Trophoblast cell (in vitro differentiated cells and primary cell): ENCODE data around the gene GBP7.

Source experiments
- DNase-seq, 2 donors: peaks; one replicate each; pipeline ENCODE4 v3.0.0-alpha.2; 2016
- H2AFZ ChIP-seq: 2 replicates; pipeline ENCODE4 v1.6.1; 2013; ENCODE audit warnings: low read length, moderate library complexity, mild to moderate bottlenecking; ENCODE audit not compliant: insufficient read depth, poor library complexity
- H2AK5ac ChIP-seq: 2 replicates; pipeline ENCODE4 v1.6.1; 2013; ENCODE audit warnings: mild to moderate bottlenecking, low read length
- H2BK120ac ChIP-seq: 2 replicates; pipeline ENCODE4 v1.6.1; 2013; ENCODE audit warnings: low read length, mild to moderate bottlenecking, moderate library complexity; ENCODE audit not compliant: insufficient read depth, poor library complexity
- H2BK12ac ChIP-seq: 2 replicates; pipeline ENCODE4 v1.6.1; 2013; ENCODE audit warnings: mild to moderate bottlenecking, low read length, moderate library complexity
- H2BK5ac ChIP-seq: 2 replicates; pipeline ENCODE4 v1.6.1; 2013; ENCODE audit warnings: low read length, low read depth, moderate library complexity, mild to moderate bottlenecking; ENCODE audit not compliant: poor library complexity
- H3K14ac ChIP-seq: 2 replicates; pipeline ENCODE4 v1.6.1; 2013; ENCODE audit warnings: mild to moderate bottlenecking, low read length
- H3K18ac ChIP-seq: 2 replicates; pipeline ENCODE4 v1.6.1; 2013; ENCODE audit warnings: mild to moderate bottlenecking, low read length
- H3K23ac ChIP-seq: 2 replicates; pipeline ENCODE4 v1.6.1; 2013; ENCODE audit warnings: low read length
- H3K27ac ChIP-seq: 2 replicates; pipeline ENCODE4 v1.5.1; 2013; ENCODE audit warnings: low read depth, mild to moderate bottlenecking, inconsistent platforms, low read length, moderate library complexity
- H3K27me3 ChIP-seq: 2 replicates; pipeline ENCODE4 v1.6.1; 2013; ENCODE audit warnings: inconsistent platforms, mild to moderate bottlenecking, low read length, moderate library complexity; ENCODE audit not compliant: insufficient read depth
- H3K36me3 ChIP-seq, 2 experiments: 1 replicate in 1 of 2; 2 replicates in 1 of 2; pipeline ENCODE4 v1.6.1; 2013; ENCODE audit warnings: low read length in 2 of 2, mild to moderate bottlenecking in 2 of 2, moderate library complexity in 1 of 2; ENCODE audit not compliant: insufficient read depth in 2 of 2, control insufficient read depth in 1 of 2
- H3K4ac ChIP-seq: 2 replicates; pipeline ENCODE4 v1.6.1; 2013; ENCODE audit warnings: low read depth, mild to moderate bottlenecking, low read length, moderate library complexity
- H3K4me1 ChIP-seq, 2 experiments: 1 replicate in 1 of 2; 2 replicates in 1 of 2; pipeline ENCODE4 v1.6.1; 2013; ENCODE audit warnings: low read length in 2 of 2, mild to moderate bottlenecking in 2 of 2, moderate library complexity in 1 of 2; ENCODE audit not compliant: insufficient read depth in 2 of 2, control insufficient read depth in 1 of 2
- H3K4me2 ChIP-seq: 2 replicates; pipeline ENCODE4 v1.6.1; 2013; ENCODE audit warnings: inconsistent platforms, mild to moderate bottlenecking, low read length, moderate library complexity
- H3K4me3 ChIP-seq: 2 replicates; pipeline ENCODE4 v1.5.1; 2013; ENCODE audit warnings: mild to moderate bottlenecking, low read depth, low read length, inconsistent platforms
- H3K79me1 ChIP-seq: one replicate; pipeline ENCODE4 v1.6.1; 2013; ENCODE audit warnings: low read length
- H3K79me2 ChIP-seq: 2 replicates; pipeline ENCODE4 v1.6.1; 2013; ENCODE audit warnings: low read length, mild to moderate bottlenecking; ENCODE audit not compliant: control insufficient read depth, insufficient read depth, poor library complexity
- H3K9ac ChIP-seq: 2 replicates; pipeline ENCODE4 v1.6.1; 2013; ENCODE audit warnings: mild to moderate bottlenecking, low read length
- H3K9me3 ChIP-seq: 2 replicates; pipeline ENCODE4 v1.6.1; 2013; ENCODE audit warnings: low read depth, mild to moderate bottlenecking, control low read depth, inconsistent platforms, low read length; ENCODE audit not compliant: insufficient read depth
- H4K12ac ChIP-seq: 2 replicates; pipeline ENCODE4 v1.6.1; 2013; ENCODE audit warnings: low read depth, mild to moderate bottlenecking, low read length, moderate library complexity
- H4K8ac ChIP-seq: 2 replicates; pipeline ENCODE4 v1.6.1; 2013; ENCODE audit warnings: low read depth, mild to moderate bottlenecking, low read length, moderate library complexity
- H4K91ac ChIP-seq: one replicate; pipeline ENCODE4 v1.6.1; 2013; ENCODE audit warnings: low read depth, mild to moderate bottlenecking, low read length, moderate library complexity
- WGBS: extraction: QIAGEN DNeasy Blood & Tissue Kit; methylation state at CpG from one replicate; pipeline ENCODE4 v1.1.7; 2013; ENCODE audit warnings: missing lambda C conversion rate; ENCODE audit not compliant: insufficient read length, insufficient coverage; ENCODE audit errors: extremely low coverage; 5-methylcytosine and 5-hydroxymethylcytosine counted together

The GBP7 gene

GRCh38 chr1:89171067-89171438 lies 4.8 kb downstream of the GBP7 start:
- Histone ChIP-seq H3K9ac (no peak overlapping the region), H3K14ac (no peak overlapping the region), H2BK12ac (no peak overlapping the region), H4K8ac (no peak overlapping the region), H3K4me3 (no peak overlapping the region), H3K9me3 (no peaks in the 10 kb centered on the region), H2BK5ac (no peak overlapping the region), H3K18ac (no peak overlapping the region), H2BK120ac (no peak overlapping the region), H4K12ac (no peak overlapping the region), H3K36me3 (no peaks in the 10 kb centered on the region), H3K4ac (no peak overlapping the region), H3K79me2 (no peaks in the 10 kb centered on the region), H4K91ac (no peak overlapping the region), H3K23ac (no peak overlapping the region), H2AFZ (no peak overlapping the region), H3K4me2 (no peak overlapping the region), H2AK5ac (no peak overlapping the region), H3K4me1 (no peaks in the 10 kb centered on the region), H3K27ac (no peak overlapping the region), H3K79me1 (no peaks in the 10 kb centered on the region), H3K27me3 (no peaks in the 10 kb centered on the region)
- DNase-seq = no peak

DNA sequence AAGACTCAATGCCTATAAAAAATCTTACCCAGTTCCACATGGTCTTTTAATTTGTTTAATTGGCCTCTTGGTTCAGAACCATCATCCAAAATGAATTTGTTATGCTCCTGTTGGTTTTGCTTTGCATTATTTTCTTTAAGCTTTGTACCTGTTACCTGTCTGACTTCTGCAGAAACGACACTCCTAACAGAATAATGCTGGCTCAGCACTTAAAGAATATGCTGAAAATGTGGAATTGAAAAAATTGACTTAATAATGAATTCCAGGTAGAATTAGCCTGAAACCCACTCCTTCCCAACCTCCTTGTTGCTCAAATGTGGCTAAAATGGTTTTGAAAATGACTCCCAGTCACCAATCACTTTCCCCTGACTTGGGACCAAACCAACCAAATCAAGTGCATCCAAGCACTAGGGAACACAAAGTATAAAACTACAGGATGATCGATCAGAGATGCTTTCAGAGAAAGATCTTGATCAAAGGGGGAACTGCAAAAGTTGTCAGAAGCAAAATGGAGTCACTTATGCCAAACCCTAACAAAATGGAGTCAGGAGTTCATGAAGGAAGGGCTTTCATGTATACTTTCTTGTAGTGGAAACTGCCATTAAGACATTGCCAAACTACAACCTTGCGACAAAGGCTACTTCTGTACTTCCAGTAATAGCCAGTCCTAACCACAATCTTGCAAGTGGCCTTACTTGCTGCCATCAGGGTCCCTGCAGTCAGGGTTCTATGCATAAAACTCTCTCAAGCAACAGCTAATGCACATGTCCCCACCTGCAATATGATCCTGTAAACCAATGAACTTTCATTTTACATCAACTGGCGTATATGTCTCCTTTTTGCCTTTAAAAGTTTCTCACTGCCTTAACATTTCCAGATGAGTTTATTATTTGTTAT lies 5.4 kb downstream of the GBP7 start:
- Histone ChIP-seq H3K4me3 (no peak overlapping the region), H4K8ac (no peak overlapping the region), H4K12ac (no peak overlapping the region), H2BK12ac (no peak overlapping the region), H3K4me2 (no peak overlapping the region), H3K4ac (no peak overlapping the region), H2AK5ac (no peak overlapping the region), H3K18ac (no peak overlapping the region), H2BK5ac (no peak overlapping the region), H3K79me1 (no peaks in the 10 kb centered on the region), H3K36me3 (no peaks in the 10 kb centered on the region), H3K9ac (no peak overlapping the region), H2AFZ (no peak overlapping the region), H3K14ac (no peak overlapping the region), H3K23ac (no peak overlapping the region), H3K27ac (no peak overlapping the region), H4K91ac (no peak overlapping the region), H3K27me3 (no peaks in the 10 kb centered on the region), H2BK120ac (no peak overlapping the region), H3K4me1 (no peaks in the 10 kb centered on the region), H3K9me3 (no peaks in the 10 kb centered on the region), H3K79me2 (no peaks in the 10 kb centered on the region)
- no peak for DNase-seq
- WGBS = no CpG with 5 or more reads among the region's 4 CpGs

- Histone ChIP-seq H3K79me1 (no peaks in the 10 kb centered on the region), H3K4me1 (no peaks in the 10 kb centered on the region), H4K91ac (no peak overlapping the region), H3K4me2 (no peak overlapping the region), H3K36me3 (no peaks in the 10 kb centered on the region), H3K4me3 (no peak overlapping the region), H3K27ac (no peak overlapping the region), H3K9me3 (no peaks in the 10 kb centered on the region), H3K18ac (no peak overlapping the region), H2BK12ac (no peak overlapping the region), H3K9ac (no peak overlapping the region), H3K27me3 (no peaks in the 10 kb centered on the region), H2BK120ac (no peak overlapping the region), H2AFZ (no peak overlapping the region), H3K4ac (no peak overlapping the region), H3K23ac (no peak overlapping the region), H3K79me2 (no peaks in the 10 kb centered on the region), H2BK5ac (no peak overlapping the region), H2AK5ac (no peak overlapping the region), H3K14ac (no peak overlapping the region), H4K8ac (no peak overlapping the region), H4K12ac (no peak overlapping the region)
- DNase-seq = no peak
- no CpG with 5 or more reads among the region's 2 CpGs for WGBS
Observed at GRCh38 chr1:89169166-89169565, 6.6 kb downstream of the GBP7 start.

DNA sequence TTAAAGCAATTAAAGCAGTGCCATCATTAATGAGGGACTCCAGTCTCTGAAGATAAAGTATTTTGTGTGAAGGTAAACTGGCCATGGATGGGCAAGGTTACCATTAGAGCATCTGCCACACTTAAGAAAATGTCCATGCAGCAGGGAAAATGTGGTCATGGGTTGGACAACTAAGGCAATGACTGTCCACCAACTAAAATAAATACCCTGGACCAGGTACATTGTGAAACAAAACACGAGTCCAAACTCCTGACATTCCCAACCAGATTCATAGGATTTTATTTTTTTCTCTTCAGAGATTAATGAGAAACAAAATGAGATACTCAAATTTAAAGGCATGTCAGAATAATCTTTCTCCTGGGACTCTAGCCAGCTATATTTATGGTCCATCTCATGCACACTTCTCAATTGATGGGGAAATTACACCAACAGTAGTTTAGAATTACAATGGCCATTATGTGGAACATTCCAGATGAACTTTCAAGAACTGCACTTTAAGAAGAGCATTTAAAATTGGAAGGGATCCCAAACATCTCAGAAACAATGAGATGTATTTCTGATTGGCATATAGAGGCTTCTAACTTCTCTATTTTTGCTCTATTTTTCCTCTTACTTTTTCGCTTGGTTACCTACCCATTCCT lies 8.1 kb downstream of the GBP7 start:
- Histone ChIP-seq H3K36me3 (no peaks in the 10 kb centered on the region), H3K18ac (no peak overlapping the region), H2BK5ac (no peak overlapping the region), H3K27ac (no peak overlapping the region), H4K91ac (no peak overlapping the region), H4K12ac (no peak overlapping the region), H3K4me3 (no peak overlapping the region), H3K4me1 (no peaks in the 10 kb centered on the region), H2AFZ (no peak overlapping the region), H3K23ac (no peak overlapping the region), H3K14ac (no peak overlapping the region), H4K8ac (no peak overlapping the region), H3K79me2 (no peaks in the 10 kb centered on the region), H3K9ac (no peak overlapping the region), H2AK5ac (no peak overlapping the region), H3K27me3 (no peaks in the 10 kb centered on the region), H3K79me1 (no peaks in the 10 kb centered on the region), H3K4me2 (no peak overlapping the region), H2BK12ac (no peak overlapping the region), H2BK120ac (no peak overlapping the region), H3K4ac (no peak overlapping the region), H3K9me3 (no peaks in the 10 kb centered on the region)
- no CpG with 5 or more reads among the region's 2 CpGs for WGBS
- no peak for DNase-seq
